K562 (cell line): ENCODE data around the gene SERPIND1. TPM values are rescaled to one million over a fixed set of nuclear protein-coding genes. Genes with fewer than 3 reads are reported as not detected.

ENCODE experiments used
- CTBP1 ChIP-seq: fragments of 450-650 bp; IDR thresholded peaks from 2 replicates; pipeline ENCODE4 v1.6.1; 2016; ENCODE audit warnings: borderline replicate concordance
- GABPB2 ChIP-seq: fragments of 250-450 bp; sonication (Bioruptor Pico); conservative IDR thresholded peaks from 2 replicates; pipeline ENCODE4 v1.5.1; 2021; ENCODE audit warnings: mild to moderate bottlenecking
- GATAD2B ChIP-seq: fragments of 450-650 bp; IDR thresholded peaks from 2 replicates; pipeline ENCODE4 v1.6.1; 2017; ENCODE audit warnings: mild to moderate bottlenecking, borderline replicate concordance
- KLF10 ChIP-seq: fragments of 250-450 bp; sonication (Bioruptor Pico); IDR thresholded peaks from 2 replicates; pipeline ENCODE4 v1.6.1; 2021; ENCODE audit warnings: matching md5 sums
- NFE2 ChIP-seq: IDR thresholded peaks from 2 replicates; pipeline ENCODE4 v1.6.1; 2014; ENCODE audit warnings: antibody characterized with exemption, low read depth
- PPARD ChIP-seq: fragments of 250-450 bp; sonication (Bioruptor Pico); IDR thresholded peaks from 2 replicates; pipeline ENCODE4 v1.8.0; 2022; ENCODE audit warnings: inconsistent platforms, mild to moderate bottlenecking, moderate library complexity
- SETDB1 ChIP-seq: IDR thresholded peaks from one replicate; pipeline ENCODE4 v1.6.1; 2012; ENCODE audit warnings: low read length, control low read depth, inconsistent platforms
- SRSF1 ChIP-seq: fragments of 200-400 bp; formaldehyde crosslinking; IDR thresholded peaks from 2 replicates; pipeline ENCODE4 v1.6.1; 2017; ENCODE audit warnings: mild to moderate bottlenecking, low read depth, low read length, moderate library complexity
- TCF7L2 ChIP-seq: fragments of 150-350 bp; IDR thresholded peaks from 2 replicates; pipeline ENCODE4 v1.6.1; 2016; ENCODE audit warnings: low read depth, mild to moderate bottlenecking, low read length, moderate library complexity
- THRB ChIP-seq: fragments of 450-650 bp; formaldehyde crosslinking; conservative IDR thresholded peaks from 2 replicates; pipeline ENCODE4 v1.4.0; 2022; ENCODE audit warnings: mild to moderate bottlenecking, missing genetic modification characterization
- ZBED1 ChIP-seq: IDR thresholded peaks from 2 replicates; pipeline ENCODE4 v1.6.1; 2014
- ZMIZ1 ChIP-seq, 2 experiments: fragments of 150-350 bp in 1 of 2; IDR thresholded peaks; 2 replicates each; pipeline ENCODE4 v1.6.1; 2012 to 2016; ENCODE audit warnings: low read depth in 2 of 2, low read length in 2 of 2, mild to moderate bottlenecking in 1 of 2, moderate library complexity in 1 of 2
- ZNF175 ChIP-seq: fragments of 200-800 bp; sonication (Bioruptor generic); IDR thresholded peaks from 2 replicates; pipeline ENCODE4 v1.6.1; 2016; ENCODE audit warnings: low read depth, mild to moderate bottlenecking, missing genetic modification characterization, missing compliant biosample characterization
- ZNF707 ChIP-seq: fragments of 250-450 bp; sonication (Bioruptor Pico); conservative IDR thresholded peaks from 2 replicates; pipeline ENCODE4 v1.8.0; 2022; ENCODE audit warnings: inconsistent platforms, mild to moderate bottlenecking, moderate library complexity
- polyA plus RNA-seq, 8 experiments: library from polyadenylated mRNA; depleted of rRNA in 4 of 8; stranded (reverse) in 5 of 8; unstranded in 3 of 8; fragments of >200 nt; fragmentation: Nextera tagmentation in 2 of 8; fragmentation: Illumina TruSeq in 1 of 8; extraction: Ambion mirVana in 2 of 8; extraction: Trizol in 1 of 8; gene quantifications; 2 replicates each; pipeline versions ENCODE4 v1.2.1 to v1.2.3, GENCODE V29; 2011 to 2014; ENCODE audit warnings: inconsistent platforms in 1 of 8, missing spikeins in 1 of 8
- total RNA-seq, 7 experiments: library from RNA; depleted of rRNA in 6 of 7; stranded (reverse); fragments of >200 nt in 6 of 7; fragmentation: Illumina TruSeq in 2 of 7; extraction: Trizol in 2 of 7; gene quantifications; 2 replicates each; pipeline versions ENCODE4 v1.2.1 to v1.2.3, GENCODE V29; 2011 to 2021; ENCODE audit warnings: low replicate concordance in 1 of 7
- TF ChIP-seq, protein P1 (sequence below): sonication (generic); formaldehyde crosslinking; IDR thresholded peaks from 2 replicates; pipeline ENCODE4 v1.8.0; 2022; ENCODE audit warnings: mild to moderate bottlenecking, low read depth, missing genetic modification reagents
- TF ChIP-seq, protein P2 (sequence below): sonication (generic); formaldehyde crosslinking; IDR thresholded peaks from 2 replicates; pipeline ENCODE4 v1.5.0; 2020; ENCODE audit warnings: missing genetic modification reagents
- TF ChIP-seq, protein P3 (sequence below): fragments of 450-650 bp; IDR thresholded peaks from one replicate; pipeline ENCODE4 v1.6.1; 2018; ENCODE audit warnings: mild to moderate bottlenecking, moderate library complexity; ENCODE audit not compliant: partially characterized antibody

SERPIND1 gene
- total and polyA plus RNA-seq, 9 of the 15 experiments (the other 6 are each of a cell fraction or from before 2014, with no cell fraction given) = 0.04 to 0.11 (median 0.09) TPM; not detected in 6

GRCh38 chr22:20729194-20729593 is 44.7 kb upstream of the SERPIND1 start (continued):
- TF ChIP-seq ZMIZ1 (IDR thresholded peaks at IDR 0.05; ENCODE audit: low read depth in 2 of 2, low read length in 2 of 2) (no peak), THRB (no peak), ZBED1 (0 out of 2 replicates have a peak, but pooled peaks have one; percentile 6), GATAD2B (no peak), ZNF175 (CRISPR knock-in tag) (no peak), KLF10 (no peak), TCF7L2 (no peak), SRSF1 (no peak), PPARD (CRISPR knock-in tag) (no peak), CTBP1 (no peak), ZNF707 (no peak), GABPB2 (CRISPR knock-in tag) (no peak; the same call in 1 of the 2 replicates), SETDB1 (peak; percentile 9), NFE2 (no peak)
- TF ChIP-seq, protein P1, sequence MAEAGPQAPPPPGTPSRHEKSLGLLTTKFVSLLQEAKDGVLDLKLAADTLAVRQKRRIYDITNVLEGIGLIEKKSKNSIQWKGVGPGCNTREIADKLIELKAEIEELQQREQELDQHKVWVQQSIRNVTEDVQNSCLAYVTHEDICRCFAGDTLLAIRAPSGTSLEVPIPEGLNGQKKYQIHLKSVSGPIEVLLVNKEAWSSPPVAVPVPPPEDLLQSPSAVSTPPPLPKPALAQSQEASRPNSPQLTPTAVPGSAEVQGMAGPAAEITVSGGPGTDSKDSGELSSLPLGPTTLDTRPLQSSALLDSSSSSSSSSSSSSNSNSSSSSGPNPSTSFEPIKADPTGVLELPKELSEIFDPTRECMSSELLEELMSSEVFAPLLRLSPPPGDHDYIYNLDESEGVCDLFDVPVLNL (CRISPR knock-in tag) = no peak
- TF ChIP-seq, protein P2, sequence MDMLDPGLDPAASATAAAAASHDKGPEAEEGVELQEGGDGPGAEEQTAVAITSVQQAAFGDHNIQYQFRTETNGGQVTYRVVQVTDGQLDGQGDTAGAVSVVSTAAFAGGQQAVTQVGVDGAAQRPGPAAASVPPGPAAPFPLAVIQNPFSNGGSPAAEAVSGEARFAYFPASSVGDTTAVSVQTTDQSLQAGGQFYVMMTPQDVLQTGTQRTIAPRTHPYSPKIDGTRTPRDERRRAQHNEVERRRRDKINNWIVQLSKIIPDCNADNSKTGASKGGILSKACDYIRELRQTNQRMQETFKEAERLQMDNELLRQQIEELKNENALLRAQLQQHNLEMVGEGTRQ (CRISPR knock-in tag) = no peak
- TF ChIP-seq, protein P3, sequence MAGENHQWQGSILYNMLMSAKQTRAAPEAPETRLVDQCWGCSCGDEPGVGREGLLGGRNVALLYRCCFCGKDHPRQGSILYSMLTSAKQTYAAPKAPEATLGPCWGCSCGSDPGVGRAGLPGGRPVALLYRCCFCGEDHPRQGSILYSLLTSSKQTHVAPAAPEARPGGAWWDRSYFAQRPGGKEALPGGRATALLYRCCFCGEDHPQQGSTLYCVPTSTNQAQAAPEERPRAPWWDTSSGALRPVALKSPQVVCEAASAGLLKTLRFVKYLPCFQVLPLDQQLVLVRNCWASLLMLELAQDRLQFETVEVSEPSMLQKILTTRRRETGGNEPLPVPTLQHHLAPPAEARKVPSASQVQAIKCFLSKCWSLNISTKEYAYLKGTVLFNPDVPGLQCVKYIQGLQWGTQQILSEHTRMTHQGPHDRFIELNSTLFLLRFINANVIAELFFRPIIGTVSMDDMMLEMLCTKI = no peak
